ENCODE measurements around the gene TLNRD1.
A peak's percentile ranks its signal among the peaks of the same experiment; 100 is the strongest.

Gene TLNRD1

GRCh38 chr15:80977627-80978036 lies 23.1 kb upstream of the TLNRD1 start:
- DNase-seq (ENCODE audit: low read depth in 2 of 2): no peak

- DNase-seq (ENCODE audit: low read depth in 2 of 2): no peak
Measured at GRCh38 chr15:80978685-80979329, 21.9 kb upstream of the TLNRD1 start.

GRCh38 chr15:80979538-80980200 lies 21.1 kb upstream of the TLNRD1 start:
- DNase-seq (ENCODE audit: low read depth in 2 of 2): no peak

DNA sequence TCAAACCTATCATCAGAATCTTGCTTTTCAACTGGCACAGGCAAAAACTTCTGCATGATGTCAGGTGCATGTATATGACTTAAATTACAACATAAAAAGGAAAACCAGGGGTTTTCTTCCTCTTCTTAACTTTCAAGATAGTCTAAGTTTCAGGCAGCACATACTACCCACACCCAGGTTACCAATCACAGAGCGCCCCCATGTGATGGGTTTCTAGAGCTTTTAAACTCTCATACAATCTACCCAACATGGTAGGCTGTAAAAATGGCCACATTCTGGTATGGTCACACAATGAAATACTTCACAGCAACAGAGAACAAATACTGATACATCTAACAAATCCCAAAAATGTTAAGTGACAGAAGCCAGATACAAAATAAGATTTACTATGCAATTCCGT lies 18.5 kb upstream of the TLNRD1 start:
- no peak for DNase-seq (ENCODE audit: low read depth in 2 of 2)

DNA sequence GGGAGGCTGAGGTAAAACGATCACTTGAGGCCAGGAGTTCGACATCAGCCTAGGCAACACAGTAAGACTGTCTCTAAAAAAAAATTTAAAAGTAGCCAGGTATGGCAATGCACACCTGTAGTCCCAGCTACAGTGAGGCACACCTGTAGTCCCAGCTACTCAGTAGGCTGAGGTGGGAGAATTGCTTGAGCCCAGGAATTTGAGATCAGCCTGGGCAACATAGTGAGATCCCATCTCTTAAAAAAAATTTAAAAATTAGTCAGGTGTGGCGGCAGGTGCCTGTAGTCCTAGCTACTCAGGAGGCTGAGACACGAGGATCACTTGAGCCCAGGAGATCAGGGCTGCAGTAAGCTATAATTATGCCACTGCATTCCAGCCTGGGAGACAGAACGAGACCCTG lies 17.9 kb upstream of the TLNRD1 start:
- no peak for DNase-seq (ENCODE audit: low read depth in 2 of 2)

- no peak for DNase-seq (ENCODE audit: low read depth in 2 of 2)
Measured at GRCh38 chr15:80984856-80985255, 15.9 kb upstream of the TLNRD1 start.

- no peak for DNase-seq (ENCODE audit: low read depth in 2 of 2)
Measured at GRCh38 chr15:80985981-80986380, 14.7 kb upstream of the TLNRD1 start.

DNA sequence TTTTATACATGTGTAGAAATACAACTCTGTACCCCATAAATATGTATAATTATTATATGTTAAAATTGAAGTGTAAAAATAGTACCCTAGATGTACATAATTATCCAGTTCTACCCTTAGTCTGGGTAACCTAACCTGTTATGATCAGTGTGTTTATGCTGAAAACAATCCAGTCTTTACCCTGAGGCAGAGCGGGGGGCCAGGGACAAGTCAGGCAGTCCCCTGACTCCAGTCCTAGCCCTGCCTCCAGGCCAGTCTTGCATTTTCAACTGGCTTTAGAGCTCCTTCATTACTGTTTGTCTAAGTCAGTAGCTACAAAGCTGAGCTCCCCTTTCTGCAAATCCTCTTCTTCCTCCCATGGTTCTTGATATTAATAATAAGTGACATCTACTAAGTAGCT lies 14.2 kb upstream of the TLNRD1 start:
- no peak for DNase-seq (ENCODE audit: low read depth in 2 of 2)

DNA sequence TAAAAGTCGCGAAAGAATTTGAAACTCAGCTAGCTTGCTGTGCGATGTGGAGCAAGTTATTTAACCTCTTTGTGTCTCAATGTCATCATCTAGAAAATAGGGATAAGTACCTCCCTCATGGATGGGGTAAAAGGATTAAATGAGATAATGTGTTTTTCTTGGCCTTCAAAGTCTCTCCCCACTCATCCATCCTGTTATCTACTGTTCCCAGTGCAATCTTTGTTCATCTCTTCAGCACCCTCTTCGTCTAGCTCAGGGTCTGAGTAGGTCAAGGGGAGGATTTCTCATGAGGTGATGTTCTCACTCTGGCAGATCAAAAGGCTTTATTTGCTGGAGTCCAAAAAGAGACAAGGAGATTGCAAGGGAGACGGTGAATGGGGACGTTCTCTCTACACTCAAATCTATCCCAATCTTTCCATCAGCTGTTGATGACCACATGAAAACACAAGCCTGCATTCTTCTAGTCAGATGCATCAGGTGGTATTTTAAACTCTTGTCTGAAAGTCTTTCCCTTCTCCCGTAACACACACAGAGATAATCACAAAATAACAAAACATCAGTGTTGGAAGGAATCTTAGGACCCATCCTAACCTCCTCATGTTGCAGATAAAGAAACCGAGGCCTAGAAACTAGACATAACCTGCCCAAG lies 12.5 kb upstream of the TLNRD1 start:
- no peak for DNase-seq (ENCODE audit: low read depth in 2 of 2)

- DNase-seq (ENCODE audit: low read depth in 2 of 2): no peak
Measured at GRCh38 chr15:80989081-80989517, 11.6 kb upstream of the TLNRD1 start.

DNA sequence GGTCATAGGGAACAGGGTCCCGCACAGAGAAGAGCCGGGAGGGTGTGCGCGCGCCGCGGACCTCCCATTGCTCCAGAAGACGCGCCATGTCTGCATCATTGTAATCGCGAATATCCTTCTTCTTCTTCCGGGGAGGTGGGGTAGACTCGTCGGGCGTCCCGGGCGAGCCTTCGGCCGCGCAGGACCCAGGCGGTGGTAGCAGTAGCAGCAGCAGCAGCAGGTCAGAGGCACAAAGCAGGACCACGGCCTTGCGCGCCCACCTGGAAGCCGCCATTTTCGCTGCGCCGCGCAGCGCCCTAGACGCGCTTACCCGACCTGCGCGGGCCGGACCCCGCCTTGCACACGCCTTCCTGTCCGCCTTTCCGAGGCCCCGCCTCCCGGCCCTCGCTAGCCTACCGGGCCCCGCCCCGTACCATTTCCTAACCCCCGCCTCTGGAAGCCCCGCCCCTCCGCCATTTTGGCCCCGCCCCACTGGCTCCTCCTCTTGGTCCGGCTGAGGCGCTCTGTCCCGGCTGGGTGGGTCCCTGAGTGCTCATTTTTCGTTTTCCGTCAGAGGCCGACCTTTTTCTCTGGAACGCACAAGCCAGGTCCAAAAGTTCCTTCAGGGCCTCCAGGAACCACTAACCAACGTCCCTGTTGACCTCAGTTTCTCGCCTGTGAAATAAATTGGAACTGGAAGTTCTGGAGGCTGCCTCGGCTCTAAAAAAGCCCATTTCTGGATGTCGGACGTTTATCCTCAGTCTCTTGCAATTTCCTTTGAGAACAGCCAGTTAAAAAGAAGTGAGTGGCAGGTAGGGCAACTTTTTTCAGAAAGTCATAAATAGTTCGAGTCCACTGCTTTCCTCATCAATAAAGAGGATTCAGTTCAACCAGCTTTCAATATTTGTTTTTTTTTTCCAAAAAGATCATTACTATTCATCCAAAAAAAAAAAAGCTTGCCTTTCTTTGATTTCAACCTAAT lies 10.9 kb upstream of the TLNRD1 start, which contains the start of gene MESD:
TSS of gene MESD (minus strand) at position 302 of the 961 bp plus-strand sequence. CDS start at position 274, 28 bp downstream.
- DNase-seq (ENCODE audit: low read depth in 2 of 2): peak; percentile 94 to 96

DNA sequence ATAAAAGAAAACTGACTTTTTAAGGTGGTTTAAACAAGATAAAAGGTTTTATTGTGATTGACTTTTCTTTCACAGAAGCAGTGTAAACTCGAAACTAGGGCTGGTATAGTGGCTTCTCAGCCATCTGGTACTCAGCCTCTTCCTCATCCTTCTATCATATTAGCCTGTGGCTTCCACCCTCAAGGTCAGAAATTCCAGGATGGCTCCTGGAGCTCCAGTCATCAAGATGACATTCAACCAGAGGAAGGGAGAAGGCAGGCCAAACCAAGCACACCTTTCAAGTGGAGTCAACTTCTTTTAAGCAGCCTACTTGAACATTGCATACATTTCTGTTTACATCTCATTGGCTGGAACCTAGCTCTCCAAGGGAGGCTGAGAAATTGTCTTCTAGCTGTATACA lies 9.8 kb upstream of the TLNRD1 start:
- DNase-seq (ENCODE audit: low read depth in 2 of 2): no peak

DNA sequence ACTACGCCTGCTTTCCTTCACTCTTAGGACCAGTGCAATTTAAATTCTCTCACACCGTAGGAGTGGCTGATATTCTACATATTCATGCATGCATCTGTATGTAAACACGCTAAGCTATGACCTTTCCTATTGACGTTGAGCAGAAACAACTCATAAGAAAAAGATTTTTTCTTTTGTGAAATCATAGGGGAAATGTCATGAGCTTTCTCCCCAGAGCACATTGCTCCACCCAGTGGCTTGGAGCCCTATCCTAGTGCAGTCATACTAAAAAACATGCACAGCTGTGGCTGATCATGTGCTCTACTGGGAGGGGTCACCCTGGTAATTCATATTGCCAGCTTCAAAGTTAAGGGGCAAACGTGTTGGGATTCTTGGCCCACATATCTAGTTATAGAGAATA lies 9.3 kb upstream of the TLNRD1 start:
- DNase-seq (ENCODE audit: low read depth in 2 of 2): no peak

- no peak for DNase-seq (ENCODE audit: low read depth in 2 of 2)
Measured at GRCh38 chr15:80992006-80992405, 8.7 kb upstream of the TLNRD1 start.

DNA sequence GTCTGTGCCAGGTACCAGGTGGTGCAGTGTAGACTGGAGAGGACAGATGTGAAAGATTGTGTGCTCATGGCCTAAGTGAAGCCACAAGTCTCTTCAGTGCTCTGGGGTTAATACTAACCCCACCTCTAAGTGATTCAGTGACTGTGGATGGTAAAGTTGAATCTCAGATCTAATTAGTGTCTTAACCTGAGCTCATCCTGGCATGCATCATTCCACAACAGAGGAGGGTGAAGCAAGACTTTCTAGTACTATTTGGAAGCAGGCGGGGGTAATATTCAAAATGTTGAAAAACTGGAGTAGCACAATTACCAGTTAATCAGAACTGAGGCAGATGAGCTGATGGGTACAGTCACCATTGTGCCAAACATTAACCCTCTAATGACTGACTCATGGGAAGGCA lies 8.3 kb upstream of the TLNRD1 start:
- no peak for DNase-seq (ENCODE audit: low read depth in 2 of 2)

DNA sequence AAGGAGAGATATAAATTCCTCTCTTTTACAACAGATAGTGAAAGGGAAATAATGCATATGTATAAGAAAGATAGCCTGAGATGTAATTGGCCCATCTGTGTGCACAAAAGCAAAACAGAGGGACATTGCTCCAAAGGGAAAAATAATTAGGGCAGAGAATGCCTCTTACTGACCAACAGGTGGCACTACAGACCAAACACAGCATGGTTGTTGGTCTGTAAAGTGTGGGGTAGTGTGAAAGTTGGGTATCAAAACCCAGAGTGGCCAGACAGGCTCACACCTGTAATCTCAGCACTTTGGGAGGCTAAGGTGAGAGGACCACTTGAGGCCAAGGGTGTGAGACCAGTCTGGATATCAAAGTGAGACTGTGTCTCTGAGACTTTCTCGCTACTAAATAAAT lies 4.5 kb upstream of the TLNRD1 start:
- DNase-seq (ENCODE audit: low read depth in 2 of 2): no peak

DNA sequence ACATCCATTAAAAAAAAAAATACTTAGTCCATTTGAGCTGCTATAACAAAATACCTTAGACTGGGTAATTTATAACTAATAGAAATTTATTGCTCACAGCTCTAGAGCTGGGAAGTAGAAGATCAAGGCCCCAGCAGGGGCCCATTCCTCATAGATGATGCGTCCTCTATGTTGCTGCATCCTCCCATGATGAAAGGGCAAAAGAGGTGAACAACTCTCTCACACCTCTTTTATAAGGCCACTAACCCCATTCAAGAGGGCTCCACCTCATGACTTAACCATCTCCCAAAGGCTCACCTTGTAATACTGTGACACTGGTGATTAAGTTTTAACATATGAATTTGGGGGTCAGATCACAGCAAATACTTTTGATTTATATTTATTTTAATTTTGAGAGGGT lies 3.0 kb upstream of the TLNRD1 start:
- DNase-seq (ENCODE audit: low read depth in 2 of 2): no peak

DNA sequence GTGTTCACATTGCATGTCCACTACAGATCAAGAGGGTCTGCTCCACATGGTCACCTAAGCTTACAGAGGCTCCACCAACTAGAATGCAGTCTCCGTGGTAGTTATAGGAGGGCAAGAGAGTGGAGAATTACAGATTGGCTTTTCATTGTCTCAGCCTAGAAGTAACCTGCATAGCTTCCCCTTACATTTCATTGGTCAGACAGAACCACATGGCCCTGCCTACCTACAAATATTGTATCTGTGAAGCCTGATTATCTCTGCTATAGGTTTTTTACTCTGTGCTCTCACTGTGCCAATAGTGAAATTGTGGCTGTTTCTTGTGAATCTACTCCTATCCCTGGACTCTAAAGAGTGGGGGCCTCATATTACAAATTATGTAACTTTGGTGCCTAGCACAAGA lies 2.5 kb upstream of the TLNRD1 start:
- DNase-seq (ENCODE audit: low read depth in 2 of 2): no peak

GRCh38 chr15:80999623-81000036 lies 1.1 kb upstream of the TLNRD1 start:
- peak in 1 of 2 donors; percentile 18 for DNase-seq (ENCODE audit: low read depth in 2 of 2)

GRCh38 chr15:81000144-81000623 lies 539 bp upstream of the TLNRD1 start:
- no peak for DNase-seq (ENCODE audit: low read depth in 2 of 2)

DNA sequence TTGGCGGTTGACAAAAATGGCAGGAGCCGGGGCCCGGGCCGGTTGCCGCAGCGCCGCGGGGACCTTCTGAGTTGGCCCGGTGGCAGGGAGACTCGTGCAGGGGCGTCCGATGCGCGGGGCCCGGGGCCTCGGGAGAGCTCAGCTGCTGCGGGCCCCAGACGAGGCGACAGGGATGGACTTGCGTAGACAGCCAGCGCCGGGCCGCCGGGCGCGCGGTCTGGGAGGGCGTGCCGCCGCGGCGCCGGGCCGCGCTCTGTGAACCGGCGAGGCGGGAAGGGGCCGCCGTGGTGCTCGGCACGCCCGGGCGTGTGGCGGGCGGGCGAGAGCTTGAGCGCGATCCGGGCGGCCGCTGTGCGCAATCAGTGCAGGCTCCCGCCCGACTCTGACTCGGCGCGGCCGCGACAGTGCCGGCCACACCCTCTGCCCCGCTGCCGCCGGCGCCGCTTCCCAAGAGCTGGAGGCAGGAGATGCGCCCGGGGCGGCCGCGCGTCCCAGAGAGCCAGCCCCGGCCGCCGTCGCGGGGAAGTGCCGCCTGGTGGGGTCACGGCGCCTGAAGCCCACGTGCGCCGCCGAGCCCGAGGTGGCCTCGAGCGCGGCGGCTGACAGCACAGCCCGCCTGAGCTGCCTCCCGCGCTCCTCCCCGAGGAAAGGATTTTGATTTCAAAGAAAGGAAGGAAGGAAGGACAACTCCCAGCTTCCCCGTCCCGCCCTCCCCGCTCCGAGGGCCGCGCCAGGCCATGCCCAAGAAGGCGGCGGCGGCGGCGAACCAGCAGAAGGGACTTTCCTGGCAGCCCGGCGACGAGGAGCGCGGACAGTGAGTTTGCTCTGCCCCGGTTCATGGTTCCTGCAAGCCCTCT lies 657 bp downstream of the TLNRD1 start:
- peak in 1 of 2 donors; percentile 20 for DNase-seq (ENCODE audit: low read depth in 2 of 2)

Measured in activated CD8-positive, alpha-beta memory T cell treated with anti-CD3 and anti-CD28 coated beads for 4 hours (primary cell).